Measurements from ENCODE around the gene C19orf38.

GRCh38 chr19:10823690-10824089 is 24.5 kb upstream of the C19orf38 start:
- TF ChIP-seq EZH2 (IDR thresholded peaks at IDR 0.05; ENCODE audit: insufficient read depth, poor library complexity, severe bottlenecking) (no peak), EZH2phosphoT487 (IDR thresholded peaks at IDR 0.05; ENCODE audit: insufficient read depth, low read depth) (no peak)
